Daoy (cell line): ENCODE results near the gene FOXK2. TPM values are rescaled to one million over a fixed set of nuclear protein-coding genes. Genes with fewer than 3 reads are reported as not detected.
"Not testable (repeated sequence)": the region's sequence is repeated elsewhere in the genome, so short reads cannot be mapped to it uniquely, and the experiment has no call there.

Source experiments
- DNase-seq: peaks from one replicate; pipeline ENCODE4 v3.0.0-alpha.2; 2015; ENCODE audit warnings: low read depth
- total RNA-seq: library from RNA; depleted of rRNA; stranded (reverse); fragments of >200 nt; shearing (Covaris generic); gene quantifications from 2 replicates; pipeline ENCODE4 v1.2.3, GENCODE V29; 2014

FOXK2 gene
- total RNA-seq, 1 experiment from 2014 or later = 23.1 TPM

GRCh38 chr17:82531431-82531881 is 11.9 kb downstream of the FOXK2 start:
- DNase-seq = peak; percentile 76

DNA sequence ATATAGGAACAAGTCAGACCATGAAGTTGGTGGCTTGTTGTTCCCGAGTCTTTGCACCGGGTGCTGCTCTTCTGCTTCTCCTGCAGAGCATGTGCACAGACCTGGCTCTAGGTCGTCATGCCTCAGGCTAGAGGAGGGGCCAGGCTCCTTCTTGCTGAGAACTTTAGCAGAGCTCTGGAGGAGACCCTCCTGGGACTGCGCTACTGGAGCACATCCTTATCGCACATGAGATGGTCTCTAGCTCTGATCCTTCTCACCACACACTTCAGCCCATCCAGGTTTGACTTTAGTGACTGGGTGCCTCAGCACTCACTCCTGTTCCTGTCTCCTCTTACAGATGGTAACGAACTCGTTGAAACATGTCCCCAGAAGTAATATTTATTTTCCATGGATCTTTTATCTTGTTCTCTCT is 14.9 kb downstream of the FOXK2 start:
- DNase-seq = no peak

DNA sequence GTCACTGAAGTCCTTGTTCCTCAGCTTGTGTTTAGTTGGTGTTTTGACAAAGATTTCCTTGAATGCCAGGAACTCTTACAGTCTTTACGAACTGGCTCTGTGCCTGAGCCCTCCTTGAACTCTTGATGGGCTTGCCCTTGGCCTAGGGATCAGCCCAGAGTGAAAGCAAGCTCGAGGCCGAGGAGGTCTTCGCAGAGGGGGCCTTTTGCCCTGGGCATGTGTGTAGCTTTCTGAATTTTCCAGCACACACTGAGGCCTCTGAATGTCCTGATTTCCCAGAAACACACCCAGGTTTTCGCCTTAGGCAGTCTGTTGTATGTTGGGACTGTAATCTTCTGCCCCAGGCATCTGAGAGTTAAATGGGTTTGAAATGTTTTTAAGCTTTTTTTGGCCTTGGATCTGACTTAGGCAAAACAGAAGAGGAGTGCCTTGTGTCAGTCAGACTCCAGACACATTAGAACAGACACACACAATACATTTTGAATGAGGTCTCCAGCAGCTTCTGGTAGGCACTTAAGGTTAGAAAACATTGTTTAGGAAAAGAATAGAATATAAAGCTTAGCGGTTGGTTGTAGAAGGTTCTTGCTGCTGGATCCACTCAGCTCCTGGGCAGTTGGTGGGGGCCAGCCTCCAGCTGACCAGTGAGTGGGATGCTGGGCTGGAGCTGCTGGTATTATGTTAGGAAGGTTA is 17.1 kb downstream of the FOXK2 start:
- no peak for DNase-seq

DNA sequence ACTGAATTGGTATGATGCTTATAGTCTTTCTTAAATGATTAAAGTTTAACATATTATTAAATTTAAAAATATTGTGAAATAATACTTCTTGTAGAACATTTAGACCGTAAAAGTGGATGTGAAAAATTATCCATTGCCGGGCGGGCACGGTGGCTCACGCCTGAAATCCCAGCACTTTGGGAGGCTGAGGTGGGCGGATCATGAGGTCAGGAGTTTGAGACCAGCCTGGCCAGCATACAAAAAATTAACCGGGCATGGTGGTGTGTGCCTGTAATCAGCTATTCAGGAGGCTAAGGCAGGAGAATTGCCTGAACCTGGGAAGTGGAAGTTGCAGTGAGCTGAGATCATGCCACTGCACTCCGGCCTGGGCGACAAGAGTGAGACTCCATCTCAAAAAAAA is 17.7 kb downstream of the FOXK2 start:
- DNase-seq = not testable (repeated sequence)

GRCh38 chr17:82539076-82539475 is 19.5 kb downstream of the FOXK2 start:
- DNase-seq = not testable (repeated sequence)

DNA sequence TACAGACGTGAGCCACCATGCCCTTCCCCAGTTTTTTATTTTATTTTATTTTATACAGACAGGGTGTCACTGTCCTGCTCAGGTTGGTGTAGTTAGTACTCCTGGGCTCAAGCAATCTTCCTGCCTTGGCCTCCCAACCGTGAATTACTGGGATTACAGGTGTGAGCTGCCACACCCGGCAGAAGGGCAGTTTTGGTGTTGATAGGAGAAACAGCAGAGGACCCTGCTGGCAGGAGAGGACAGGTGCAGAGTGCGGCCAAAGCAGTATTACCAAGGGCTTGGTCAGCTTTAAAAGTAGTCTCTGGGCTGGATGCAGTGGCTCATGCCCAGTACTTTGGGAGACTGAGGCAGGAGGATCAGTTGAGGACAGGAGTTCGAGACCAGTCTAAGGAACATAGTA is 22.9 kb downstream of the FOXK2 start:
- DNase-seq = no peak

DNA sequence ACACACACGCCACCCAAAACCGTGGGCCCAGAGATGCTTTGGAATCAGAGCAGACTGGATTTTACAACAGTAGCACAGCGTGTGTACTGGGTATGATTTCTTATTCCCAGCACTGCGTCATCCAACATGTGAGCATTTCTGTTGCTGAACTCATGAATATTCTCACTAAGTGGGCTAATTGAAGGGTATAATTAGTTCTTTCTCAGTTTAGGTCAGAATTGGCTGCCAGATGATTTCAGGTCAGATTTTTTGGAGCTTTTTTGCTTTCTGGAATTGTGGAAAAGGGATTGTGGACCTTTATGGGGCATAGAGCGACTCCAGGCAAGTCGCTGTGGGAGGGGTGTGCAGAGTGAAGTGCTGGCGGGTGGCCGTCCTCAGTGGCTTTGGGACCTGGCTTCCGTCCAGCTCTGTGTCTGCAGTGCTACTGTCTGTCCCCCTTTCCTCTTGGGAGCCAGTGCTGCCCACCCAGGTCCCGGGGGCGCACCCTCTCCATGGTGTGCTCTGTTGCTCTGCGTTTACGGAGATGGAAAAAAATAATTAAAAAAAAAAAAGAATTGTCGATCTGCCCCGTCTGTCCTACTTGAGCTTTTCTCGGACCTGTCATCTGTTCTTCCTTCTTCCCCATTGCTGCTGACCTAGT is 25.0 kb downstream of the FOXK2 start:
- DNase-seq = no peak

GRCh38 chr17:82545071-82545462 is 25.5 kb downstream of the FOXK2 start:
- no peak for DNase-seq

DNA sequence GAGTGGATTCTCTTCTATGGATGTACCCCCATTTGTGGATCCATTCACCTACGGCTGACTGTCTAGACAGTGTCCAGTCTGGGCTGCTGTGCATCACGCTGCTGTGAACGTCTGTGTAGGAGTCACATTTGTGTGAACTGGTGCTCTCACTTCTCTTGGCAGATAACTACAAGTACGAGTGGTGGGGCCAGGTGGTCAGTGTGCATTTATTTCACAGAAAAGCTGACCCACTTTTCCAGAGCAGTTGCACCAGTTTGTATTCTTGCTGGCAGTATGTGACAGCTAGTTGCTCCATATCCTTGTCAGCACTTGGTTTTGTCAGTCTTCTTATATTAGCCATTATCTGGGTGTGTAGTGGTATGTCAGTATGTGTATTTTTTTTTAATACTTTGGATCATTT is 28.4 kb downstream of the FOXK2 start:
- DNase-seq = no peak

DNA sequence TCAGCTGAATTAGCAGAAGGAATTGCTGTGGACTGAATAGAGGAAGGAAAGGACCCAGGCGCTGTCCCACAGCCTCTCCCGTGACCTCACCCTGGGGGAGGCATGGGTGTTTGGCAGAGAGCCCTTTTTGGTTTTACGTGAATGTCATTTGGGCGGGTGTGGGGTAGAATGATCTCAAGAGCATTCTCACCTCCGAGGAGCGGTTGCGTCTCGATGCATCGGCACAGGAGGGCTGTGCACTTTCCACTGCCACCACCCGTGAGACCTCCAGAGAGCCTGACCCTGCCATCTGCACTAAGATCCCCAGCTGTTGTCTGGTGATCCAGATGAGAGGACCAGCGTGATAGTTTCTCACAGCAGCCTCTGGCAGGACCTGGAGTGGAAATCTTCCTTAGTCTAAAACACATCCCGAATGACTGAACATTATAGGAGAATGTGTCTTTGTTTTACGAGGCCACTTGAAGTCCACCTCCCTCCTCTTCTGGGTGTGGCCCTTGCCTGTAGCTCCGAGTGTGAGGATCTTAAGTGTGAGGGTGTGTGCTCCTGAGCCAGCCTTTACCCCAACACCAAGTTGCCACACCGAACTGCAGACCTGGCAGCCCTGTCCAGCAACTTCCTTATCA is 29.3 kb downstream of the FOXK2 start:
- no peak for DNase-seq

DNA sequence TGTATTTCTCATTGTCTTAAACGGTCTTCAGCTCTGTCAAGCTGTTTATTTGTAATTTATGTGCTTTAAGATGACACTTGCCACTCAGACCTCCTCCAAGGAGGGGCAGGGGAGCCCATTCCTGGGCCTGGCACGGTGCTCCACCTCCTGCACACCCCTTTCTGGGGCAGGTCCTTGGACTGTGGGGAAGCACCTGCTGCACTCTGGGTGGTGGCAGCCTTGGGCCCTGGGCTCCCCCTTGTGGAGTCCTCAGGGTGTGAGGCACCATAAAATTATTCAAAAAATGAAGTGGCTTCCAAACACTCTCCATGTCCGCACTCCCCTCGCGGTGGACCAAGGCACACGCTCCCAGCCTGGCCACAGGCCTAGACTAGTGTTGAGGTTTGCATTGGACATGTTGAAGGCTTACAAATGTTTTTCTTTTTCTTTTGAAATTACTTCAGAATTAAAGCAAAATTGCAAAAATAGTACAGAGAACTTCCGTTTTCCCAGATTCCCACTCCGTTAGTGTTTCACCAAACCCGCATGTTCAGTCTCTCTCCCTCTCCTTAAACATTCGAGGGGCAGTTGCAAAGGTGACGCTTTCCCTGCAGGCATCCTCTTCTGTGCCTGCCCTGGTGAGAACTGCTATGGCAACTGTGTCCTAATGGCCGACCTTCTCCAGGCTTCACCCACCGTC is 32.4 kb downstream of the FOXK2 start:
- peak; percentile 74 for DNase-seq

- no peak for DNase-seq
These were observed 33.0 kb downstream of the FOXK2 start for GRCh38 chr17:82552580-82552979.

- no peak for DNase-seq
These were observed 33.8 kb downstream of the FOXK2 start for GRCh38 chr17:82553210-82553930.

DNA sequence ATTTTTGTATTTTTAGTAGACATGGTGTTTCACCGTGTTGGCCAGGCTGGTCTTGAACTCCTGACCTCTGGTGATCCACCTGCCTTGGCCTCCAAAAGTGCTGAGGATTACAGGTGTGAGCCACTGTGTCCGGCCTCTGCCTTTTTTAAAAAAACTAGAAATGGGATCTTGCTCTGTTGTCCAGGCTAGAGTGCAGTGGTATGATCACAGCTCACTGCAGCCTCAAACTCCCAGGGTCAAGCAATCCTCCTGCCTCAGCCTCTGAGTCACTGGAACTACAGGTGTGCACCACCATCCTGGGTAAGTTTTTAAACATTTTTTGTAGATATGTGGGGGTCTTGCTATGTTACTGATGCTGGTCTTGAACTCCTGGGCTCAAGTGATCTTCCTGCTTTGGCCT is 38.0 kb downstream of the FOXK2 start:
- DNase-seq = not testable (repeated sequence)

DNA sequence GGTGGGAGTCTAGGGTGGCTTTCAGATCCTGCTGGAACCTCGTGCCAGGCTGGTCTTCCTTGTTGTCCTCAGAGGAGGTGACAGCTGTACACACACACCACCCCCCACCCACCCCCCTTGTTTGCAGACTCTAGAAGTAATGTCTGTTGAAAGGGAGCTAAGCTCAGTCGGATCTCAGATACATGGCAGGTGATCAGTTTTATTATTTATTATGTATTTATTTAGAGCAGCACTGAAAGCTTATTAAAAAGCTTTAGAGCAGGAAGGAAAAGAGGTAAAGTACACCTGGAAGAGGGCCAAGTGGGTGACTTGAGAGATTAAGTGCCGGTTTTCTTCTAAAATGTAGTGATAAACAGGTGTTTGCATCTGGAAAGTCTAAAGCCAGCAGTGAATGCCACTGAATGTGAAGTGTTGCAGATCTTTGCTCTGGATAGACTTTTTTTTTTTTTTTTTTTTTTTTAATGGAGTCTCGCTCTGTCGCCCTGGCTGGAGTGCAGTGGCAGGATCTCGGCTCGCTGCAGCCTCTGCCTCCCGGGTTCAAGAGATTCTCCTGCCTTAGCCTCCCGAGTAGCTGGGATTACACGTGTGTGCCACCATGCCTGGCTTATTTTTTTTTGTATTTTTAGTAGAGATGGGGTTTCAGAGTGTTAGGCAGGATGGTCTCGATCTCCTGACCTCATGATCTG is 40.2 kb downstream of the FOXK2 start:
- DNase-seq = no peak

DNA sequence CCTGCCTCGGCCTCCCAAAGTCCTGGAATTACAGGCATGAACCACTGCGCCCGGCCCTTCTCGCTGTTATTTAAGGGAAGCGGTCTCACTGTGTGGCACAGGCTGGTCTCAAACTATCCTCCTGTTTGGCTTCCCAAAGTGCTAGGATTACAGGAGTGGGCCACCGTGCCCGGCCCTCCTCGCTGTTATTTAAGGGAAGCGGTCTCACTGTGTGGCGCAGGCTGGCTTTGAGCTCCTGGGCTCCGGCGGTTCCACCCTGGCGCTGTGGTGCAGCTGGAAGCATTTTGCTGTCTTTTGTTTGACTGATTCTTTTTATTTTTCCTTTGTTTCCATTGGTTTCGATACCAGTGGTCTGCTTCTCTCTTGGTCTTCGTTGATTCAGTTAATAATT is 40.7 kb downstream of the FOXK2 start:
- no peak for DNase-seq

- DNase-seq = no peak
These were observed 41.4 kb downstream of the FOXK2 start for GRCh38 chr17:82560802-82561428.

- no peak for DNase-seq
These were observed 42.0 kb downstream of the FOXK2 start for GRCh38 chr17:82561429-82562035.

DNA sequence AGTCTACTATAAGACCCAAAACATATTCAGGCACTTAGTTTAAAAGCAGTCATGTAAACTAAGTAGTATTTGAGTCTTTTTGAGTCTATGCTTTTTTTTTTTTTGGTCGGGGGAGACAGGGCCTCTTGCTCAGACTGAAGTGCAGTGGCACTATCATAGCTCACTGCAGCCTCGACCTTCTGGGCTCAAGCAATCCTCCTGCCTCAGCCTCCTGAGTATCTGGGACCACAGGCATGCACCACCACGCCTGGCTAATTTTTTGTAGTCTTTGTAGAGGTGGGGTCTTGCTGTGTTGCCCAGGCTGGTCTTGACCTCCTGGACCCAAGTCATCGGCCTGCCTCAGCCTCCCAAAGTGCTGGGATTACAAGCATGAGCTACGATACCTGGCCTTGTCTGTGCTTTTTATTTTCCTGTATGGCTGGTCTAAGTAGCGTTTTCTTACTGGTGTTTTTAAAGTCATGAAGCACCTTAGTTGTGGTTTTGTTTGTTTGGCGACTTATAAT is 43.2 kb downstream of the FOXK2 start:
- DNase-seq = not testable (repeated sequence)

GRCh38 chr17:82563318-82563717 is 43.8 kb downstream of the FOXK2 start:
- no peak for DNase-seq
